AG04450 (cell line): ENCODE data around the gene APOBEC3G. TPM values are rescaled to one million over a fixed set of nuclear protein-coding genes. Genes with fewer than 3 reads are reported as not detected.
"Not testable (repeated sequence)": the region's sequence is repeated elsewhere in the genome, so short reads cannot be mapped to it uniquely, and the experiment has no call there.

Experiments
- CTCF ChIA-PET: fragments of 300-600, 350-600 bp; formaldehyde crosslinking; extraction: SDS; loops from one replicate; lab custom pipeline; 2022; ENCODE audit warnings: antibody characterized with exemption, inconsistent platforms; lab: Charles Lee
- POLR2A ChIA-PET: fragments of 350-600 bp; formaldehyde crosslinking; extraction: SDS; loops from one replicate; lab custom pipeline; 2021; ENCODE audit warnings: antibody characterized with exemption, inconsistent platforms; lab: Yijun Ruan, JAX
- DNase-seq: peaks from one replicate; pipeline ENCODE4 v3.0.0-alpha.2; 2011; ENCODE audit warnings: low read depth, low spot score
- H3K27ac ChIP-seq: one replicate; pipeline ENCODE4 v1.5.1; 2012; ENCODE audit warnings: low read depth, low read length, control low read depth
- H3K27me3 ChIP-seq: one replicate; pipeline ENCODE4 v1.6.0; 2012; ENCODE audit warnings: low read length; ENCODE audit not compliant: control insufficient read depth, insufficient read depth
- H3K4me3 ChIP-seq: 2 replicates; pipeline ENCODE4 v1.5.1; 2011; ENCODE audit warnings: mild to moderate bottlenecking, low read depth, low read length, control low read depth
- H3K9me3 ChIP-seq: 2 replicates; pipeline ENCODE4 v1.5.1; 2012; ENCODE audit warnings: low read length; ENCODE audit not compliant: control insufficient read depth, insufficient read depth
- polyA plus RNA-seq: library from polyadenylated mRNA; depleted of rRNA; stranded (reverse); fragments of >200 nt; gene quantifications from 2 replicates; pipeline ENCODE4 v1.2.3, GENCODE V29; 2011
- TF ChIP-seq, protein P1 (sequence below): IDR thresholded peaks from 2 replicates; pipeline ENCODE4 v1.5.1; 2011; ENCODE audit warnings: low read depth, low read length, control low read depth, inconsistent platforms

Gene APOBEC3G
- polyA plus RNA-seq, 1 experiment, result 11.0 TPM

- POLR2A ChIA-PET, result no interaction called here
- Histone ChIP-seq H3K9me3 (no peaks in the 10 kb centered on the region), H3K4me3 (no peak overlapping the region), H3K27me3 (peaks cover 22% of the 10 kb centered on the region), H3K27ac (no peak overlapping the region)
- CTCF ChIA-PET, result no interaction called here
- DNase-seq, result no peak
- TF ChIP-seq, protein P1, sequence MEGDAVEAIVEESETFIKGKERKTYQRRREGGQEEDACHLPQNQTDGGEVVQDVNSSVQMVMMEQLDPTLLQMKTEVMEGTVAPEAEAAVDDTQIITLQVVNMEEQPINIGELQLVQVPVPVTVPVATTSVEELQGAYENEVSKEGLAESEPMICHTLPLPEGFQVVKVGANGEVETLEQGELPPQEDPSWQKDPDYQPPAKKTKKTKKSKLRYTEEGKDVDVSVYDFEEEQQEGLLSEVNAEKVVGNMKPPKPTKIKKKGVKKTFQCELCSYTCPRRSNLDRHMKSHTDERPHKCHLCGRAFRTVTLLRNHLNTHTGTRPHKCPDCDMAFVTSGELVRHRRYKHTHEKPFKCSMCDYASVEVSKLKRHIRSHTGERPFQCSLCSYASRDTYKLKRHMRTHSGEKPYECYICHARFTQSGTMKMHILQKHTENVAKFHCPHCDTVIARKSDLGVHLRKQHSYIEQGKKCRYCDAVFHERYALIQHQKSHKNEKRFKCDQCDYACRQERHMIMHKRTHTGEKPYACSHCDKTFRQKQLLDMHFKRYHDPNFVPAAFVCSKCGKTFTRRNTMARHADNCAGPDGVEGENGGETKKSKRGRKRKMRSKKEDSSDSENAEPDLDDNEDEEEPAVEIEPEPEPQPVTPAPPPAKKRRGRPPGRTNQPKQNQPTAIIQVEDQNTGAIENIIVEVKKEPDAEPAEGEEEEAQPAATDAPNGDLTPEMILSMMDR, result no peak
Measured at GRCh38 chr22:39070186-39070585, 6.9 kb upstream of the APOBEC3G start.

- H3K27ac ChIP-seq, CTCF ChIA-PET, H3K4me3 ChIP-seq, DNase-seq, H3K9me3 ChIP-seq, POLR2A ChIA-PET: not testable (repeated sequence)
- H3K27me3 ChIP-seq, result peaks cover 15% of the 10 kb centered on the region
Measured at GRCh38 chr22:39072581-39072981, 4.5 kb upstream of the APOBEC3G start.

- Histone ChIP-seq H3K4me3 (no peak overlapping the region), H3K27me3 (peaks cover 10% of the 10 kb centered on the region), H3K27ac (no peak overlapping the region), H3K9me3 (no peaks in the 10 kb centered on the region)
- TF ChIP-seq, protein P1, result no peak
- DNase-seq, result no peak
- ChIA-PET CTCF (no interaction called here), POLR2A (no interaction called here)
Measured at GRCh38 chr22:39073981-39074380, 3.1 kb upstream of the APOBEC3G start.

- H3K9me3 ChIP-seq, POLR2A ChIA-PET, H3K27ac ChIP-seq, DNase-seq, H3K27me3 ChIP-seq, CTCF ChIA-PET: not testable (repeated sequence)
- peak overlapping the region; percentile 17; the same call in 1 of the 2 replicates for H3K4me3 ChIP-seq
Measured at GRCh38 chr22:39076155-39077025, 685 bp upstream of the APOBEC3G start.

DNA sequence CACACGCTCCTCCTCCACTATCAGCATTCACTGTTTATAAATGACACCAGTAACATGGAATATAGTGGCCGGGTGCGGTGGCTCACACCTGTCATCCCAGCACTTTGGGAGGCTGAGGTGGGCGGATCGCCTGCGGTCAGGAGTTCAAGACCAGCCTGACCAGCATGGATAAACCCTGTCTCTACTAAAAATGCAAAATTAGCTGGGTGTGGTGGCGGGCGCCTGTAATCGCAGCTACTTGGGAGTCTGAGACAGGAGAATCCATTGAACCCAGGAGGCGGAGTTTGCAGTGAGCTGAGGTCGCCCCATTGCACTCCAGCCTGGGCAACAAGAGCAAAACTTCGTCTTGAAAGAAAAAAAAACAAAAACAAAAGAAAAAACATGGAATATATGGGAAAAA is 837 bp downstream of the APOBEC3G start:
- H3K4me3 ChIP-seq, result peak overlapping the region; percentile 58
- H3K27ac ChIP-seq, H3K27me3 ChIP-seq, CTCF ChIA-PET, H3K9me3 ChIP-seq, POLR2A ChIA-PET, DNase-seq: not testable (repeated sequence)

GRCh38 chr22:39078329-39078728 is 1.3 kb downstream of the APOBEC3G start:
- no peaks in the 10 kb centered on the region for H3K9me3 ChIP-seq
- ChIA-PET POLR2A (no interaction called here), CTCF (no interaction called here)
- no peak overlapping the region for H3K4me3 ChIP-seq
- TF ChIP-seq, protein P1, result no peak
- DNase-seq, result no peak
- no peak overlapping the region for H3K27ac ChIP-seq
- no peaks in the 10 kb centered on the region for H3K27me3 ChIP-seq

DNA sequence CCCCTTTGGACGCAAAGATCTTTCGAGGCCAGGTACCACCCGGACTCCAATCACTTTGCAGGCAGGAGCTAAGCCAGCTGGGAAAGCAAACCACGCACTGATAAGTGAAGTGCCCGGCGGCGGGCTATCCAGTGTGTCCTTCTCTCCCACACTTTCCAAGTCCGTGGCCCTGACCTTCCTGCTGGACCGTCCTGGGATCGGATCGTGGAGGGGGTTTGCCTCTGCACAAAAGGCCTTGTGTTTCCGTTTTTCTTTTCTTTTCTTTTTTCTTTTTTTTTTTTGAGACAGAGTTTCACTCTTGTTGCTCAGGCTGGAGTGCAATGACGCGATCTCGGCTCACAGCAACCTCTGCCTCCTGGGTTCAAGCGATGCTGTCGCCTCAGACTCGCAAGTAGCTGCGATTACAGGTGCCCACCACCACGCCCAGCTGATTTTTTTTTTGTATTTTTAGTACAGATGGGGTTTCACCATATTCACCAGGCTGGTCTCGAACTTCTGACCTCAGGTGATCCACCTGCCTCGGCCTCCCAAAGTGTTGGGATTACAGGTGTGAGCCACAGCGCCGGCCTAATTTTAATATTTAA is 2.1 kb downstream of the APOBEC3G start:
- H3K9me3 ChIP-seq, H3K4me3 ChIP-seq, POLR2A ChIA-PET, H3K27me3 ChIP-seq, CTCF ChIA-PET, DNase-seq, H3K27ac ChIP-seq: not testable (repeated sequence)
